H1 (cell line): ENCODE data around the gene KIR2DL3. TPM values are rescaled to one million over a fixed set of nuclear protein-coding genes. Genes with fewer than 3 reads are reported as not detected.

ENCODE experiments used
- CTCF ChIA-PET: fragments of 300-600 bp; sonication (Branson Sonifier 250); formaldehyde crosslinking; loops from one replicate; lab custom pipeline; 2021; ENCODE audit not compliant: partially characterized antibody; lab: Charles Lee
- POLR2A ChIA-PET: fragments of 300-600 bp; sonication (Branson Sonifier 250); formaldehyde crosslinking; loops from one replicate; lab custom pipeline; 2021; ENCODE audit warnings: inconsistent platforms; ENCODE audit not compliant: partially characterized antibody; lab: Charles Lee
- DNase-seq, 2 experiments: peaks; one replicate each; pipeline versions ENCODE4 v3.0.0 to v3.0.0-alpha.2; 2010 to 2022; ENCODE audit warnings: low spot score in 2 of 2, low read depth in 1 of 2, mixed read lengths in 1 of 2
- FAIRE-seq: peaks from 2 replicates; lab custom pipeline; 2011; peaks lifted over from hg19 to GRCh38; lab: Jason Lieb, UNC
- H2AFZ ChIP-seq: 2 replicates; pipeline ENCODE4 v1.8.1; 2012; ENCODE audit warnings: low read length, inconsistent platforms
- H2AK5ac ChIP-seq: 2 replicates; pipeline ENCODE4 v1.6.1; 2013; ENCODE audit warnings: low read depth, low read length
- H2BK120ac ChIP-seq: replicated peaks from 2 replicates; pipeline ENCODE3; 2013; ENCODE audit warnings: low read depth, low read length, inconsistent platforms
- H2BK12ac ChIP-seq: 2 replicates; pipeline ENCODE4 v1.6.1; 2013; ENCODE audit warnings: low read depth, low read length
- H2BK15ac ChIP-seq: 2 replicates; pipeline ENCODE4 v1.6.1; 2013; ENCODE audit warnings: low read length
- H2BK20ac ChIP-seq: 2 replicates; pipeline ENCODE4 v1.6.1; 2013; ENCODE audit warnings: low read length
- H2BK5ac ChIP-seq: 2 replicates; pipeline ENCODE4 v1.6.1; 2013; ENCODE audit warnings: low read depth, low read length
- H3K14ac ChIP-seq: 2 replicates; pipeline ENCODE4 v1.6.1; 2013; ENCODE audit warnings: inconsistent platforms; ENCODE audit not compliant: insufficient read length
- H3K18ac ChIP-seq: 2 replicates; pipeline ENCODE4 v1.6.1; 2013; ENCODE audit warnings: low read length; ENCODE audit errors: extremely low read depth
- H3K23ac ChIP-seq: 2 replicates; pipeline ENCODE4 v1.6.1; 2013; ENCODE audit warnings: inconsistent platforms; ENCODE audit not compliant: insufficient read length
- H3K23me2 ChIP-seq: 2 replicates; pipeline ENCODE4 v1.6.1; 2013; ENCODE audit warnings: low read depth, low read length
- H3K27ac ChIP-seq: 2 replicates; pipeline ENCODE4 v1.6.1; 2011; ENCODE audit warnings: low read depth, low read length, inconsistent platforms
- H3K27me3 ChIP-seq, 4 experiments: replicated peaks in 1 of 4; 1 replicate in 1 of 4; 2 replicates in 3 of 4; pipeline versions ENCODE4 v1.6.1 to v1.8.1; 2011 to 2013; ENCODE audit warnings: low read length in 3 of 4, mild to moderate bottlenecking in 3 of 4, inconsistent platforms in 2 of 4, mixed read lengths in 2 of 4, moderate library complexity in 1 of 4; ENCODE audit not compliant: control insufficient read depth in 3 of 4, insufficient read depth in 3 of 4; ENCODE audit errors: extremely low read depth in 1 of 4
- H3K36me3 ChIP-seq, 4 experiments: 2 replicates each; pipeline versions ENCODE4 v1.6.1 to v1.8.1; 2011 to 2013; ENCODE audit warnings: mild to moderate bottlenecking in 4 of 4, low read length in 3 of 4, moderate library complexity in 2 of 4, control low read depth in 1 of 4, inconsistent platforms in 1 of 4; ENCODE audit not compliant: insufficient read depth in 4 of 4, control insufficient read depth in 2 of 4
- H3K4ac ChIP-seq: replicated peaks from 2 replicates; pipeline ENCODE3; 2013; ENCODE audit warnings: low read length, low read depth, mixed read lengths, inconsistent platforms; ENCODE audit not compliant: insufficient read length
- H3K4me1 ChIP-seq, 4 experiments: replicated peaks in 1 of 4; 1 replicate in 1 of 4; 2 replicates in 3 of 4; pipeline versions ENCODE4 v1.6.1 to v1.8.1; 2011 to 2013; ENCODE audit warnings: low read length in 3 of 4, inconsistent platforms in 2 of 4, mixed read lengths in 1 of 4; ENCODE audit not compliant: insufficient read depth in 4 of 4, control insufficient read depth in 3 of 4
- H3K4me2 ChIP-seq, 2 experiments: 2 replicates each; pipeline versions ENCODE4 v1.6.1 to v1.8.1; 2011 to 2013; ENCODE audit warnings: low read depth in 2 of 2, low read length in 2 of 2, control low read depth in 1 of 2, inconsistent platforms in 1 of 2, mild to moderate bottlenecking in 1 of 2; ENCODE audit not compliant: insufficient read depth in 1 of 2
- H3K4me3 ChIP-seq, 4 experiments: fragments of 200-600, 300-600 bp in 1 of 4; sonication (generic), shearing (Covaris generic), sonication (Bioruptor Twin) in 1 of 4; 2 replicates each; pipeline versions ENCODE4 v1.5.1 to v1.8.1; 2011 to 2016; ENCODE audit warnings: low read length in 4 of 4, low read depth in 3 of 4, control low read depth in 2 of 4, inconsistent platforms in 2 of 4, mild to moderate bottlenecking in 2 of 4, mixed read lengths in 1 of 4, moderate library complexity in 1 of 4; ENCODE audit not compliant: insufficient read depth in 2 of 4; ENCODE audit errors: extremely low read depth in 1 of 4
- H3K56ac ChIP-seq: replicated peaks from 2 replicates; pipeline ENCODE3; 2013; ENCODE audit warnings: low read depth, mild to moderate bottlenecking, mixed read lengths, low read length, inconsistent platforms; ENCODE audit not compliant: insufficient read length
- H3K79me1 ChIP-seq: 2 replicates; pipeline ENCODE4 v1.6.1; 2013; ENCODE audit warnings: low read depth, low read length, control low read depth
- H3K79me2 ChIP-seq, 2 experiments: 2 replicates each; pipeline versions ENCODE4 v1.6.1 to v1.8.1; 2012 to 2013; ENCODE audit warnings: low read length in 2 of 2, mild to moderate bottlenecking in 2 of 2, inconsistent platforms in 1 of 2; ENCODE audit not compliant: insufficient read depth in 2 of 2, control insufficient read depth in 1 of 2
- H3K9ac ChIP-seq, 4 experiments: replicated peaks in 1 of 4; 1 replicate in 1 of 4; 2 replicates in 3 of 4; pipeline versions ENCODE4 v1.6.1 to v1.8.1; 2011 to 2013; ENCODE audit warnings: low read depth in 3 of 4, low read length in 3 of 4, control low read depth in 2 of 4, mild to moderate bottlenecking in 2 of 4, moderate library complexity in 2 of 4, inconsistent platforms in 1 of 4; ENCODE audit errors: extremely low read depth in 1 of 4
- H3K9me3 ChIP-seq, 2 experiments: 2 replicates each; pipeline versions ENCODE4 v1.6.1 to v1.8.1; 2012 to 2013; ENCODE audit warnings: mild to moderate bottlenecking in 2 of 2, moderate library complexity in 2 of 2, control low read depth in 1 of 2, inconsistent platforms in 1 of 2, low read depth in 1 of 2, low read length in 1 of 2, mixed read lengths in 1 of 2; ENCODE audit not compliant: insufficient read depth in 2 of 2
- H4K20me1 ChIP-seq, 2 experiments: replicated peaks in 1 of 2; 2 replicates each; pipeline versions ENCODE3 to v1.8.1; 2011 to 2013; ENCODE audit warnings: inconsistent platforms in 2 of 2, low read length in 2 of 2, mild to moderate bottlenecking in 1 of 2; ENCODE audit not compliant: insufficient read depth in 2 of 2, control insufficient read depth in 1 of 2
- H4K5ac ChIP-seq: 2 replicates; pipeline ENCODE4 v1.6.1; 2013; ENCODE audit warnings: low read length, low read depth, mixed read lengths, inconsistent platforms; ENCODE audit not compliant: insufficient read length
- H4K8ac ChIP-seq: 2 replicates; pipeline ENCODE4 v1.8.0; 2013; ENCODE audit warnings: mild to moderate bottlenecking, moderate library complexity, low read length, inconsistent platforms; ENCODE audit not compliant: insufficient read depth; ENCODE audit errors: extremely low read depth
- H4K91ac ChIP-seq: replicated peaks from 2 replicates; pipeline ENCODE3; 2013; ENCODE audit warnings: low read length, mixed read lengths, inconsistent platforms; ENCODE audit not compliant: insufficient read length
- BCL11A ChIP-seq, 2 experiments: IDR thresholded peaks; one replicate each; pipeline ENCODE4 v1.6.1; 2011; ENCODE audit warnings: low read depth in 2 of 2, low read length in 2 of 2, mild to moderate bottlenecking in 2 of 2
- BRCA1 ChIP-seq: IDR thresholded peaks from 2 replicates; pipeline ENCODE4 v1.6.1; 2012; ENCODE audit warnings: low read depth, low read length, improper control_type of control experiment
- EP300 ChIP-seq, 2 experiments: IDR thresholded peaks; 1 replicate in 1 of 2; 2 replicates in 1 of 2; pipeline ENCODE4 v1.6.1; 2011 to 2012; ENCODE audit warnings: low read depth in 2 of 2, low read length in 2 of 2, mild to moderate bottlenecking in 2 of 2, borderline replicate concordance in 1 of 2, inconsistent platforms in 1 of 2, moderate library complexity in 1 of 2
- HDAC2 ChIP-seq, 2 experiments: fragments of 300-600 bp in 1 of 2; sonication (generic) in 1 of 2; IDR thresholded peaks; 2 replicates each; pipeline ENCODE4 v1.6.1; 2011 to 2012; ENCODE audit warnings: low read depth in 2 of 2, low read length in 2 of 2, mild to moderate bottlenecking in 2 of 2, moderate library complexity in 2 of 2, borderline replicate concordance in 1 of 2, inconsistent platforms in 1 of 2
- KDM1A ChIP-seq: fragments of 200-600, 300-600 bp; sonication (generic); IDR thresholded peaks from 2 replicates; pipeline ENCODE4 v1.7.1; 2016; ENCODE audit warnings: mild to moderate bottlenecking, low read length, borderline replicate concordance
- SIN3A ChIP-seq, 2 experiments: IDR thresholded peaks in 1 of 2; conservative IDR thresholded peaks in 1 of 2; 2 replicates each; pipeline ENCODE4 v1.6.1; 2011 to 2012; ENCODE audit warnings: low read length in 2 of 2, improper control_type of control experiment in 1 of 2, low read depth in 1 of 2, mild to moderate bottlenecking in 1 of 2
- WGBS, 2 experiments: shearing (Covaris generic) in 1 of 2; methylation state at CpG; one replicate each; pipeline versions ENCODE4 v1.1.6 to v1.1.7; 2013 to 2015; ENCODE audit warnings: low lambda C conversion rate in 2 of 2, mixed read lengths in 2 of 2, inconsistent platforms in 1 of 2, low coverage in 1 of 2, missing lambda C conversion rate in 1 of 2; ENCODE audit not compliant: insufficient replicate concordance in 2 of 2, insufficient coverage in 1 of 2, insufficient read length in 1 of 2; ENCODE audit errors: extremely low coverage in 1 of 2, missing lambda C conversion rate in 1 of 2; 5-methylcytosine and 5-hydroxymethylcytosine counted together
- polyA plus RNA-seq, 7 experiments: library from polyadenylated mRNA; depleted of rRNA in 3 of 7; stranded (reverse) in 5 of 7; unstranded in 2 of 7; fragments of >200 nt in 5 of 7; fragments of 200-250 nt in 2 of 7; gene quantifications; 1 replicate in 5 of 7; 2 replicates in 1 of 7; 4 replicates in 1 of 7; pipeline versions ENCODE4 v1.2.1 to v1.2.3, GENCODE V29; 2011 to 2013; ENCODE audit warnings: missing spikeins in 2 of 7, mixed read lengths in 2 of 7
- total RNA-seq: library from RNA; stranded (reverse); fragmentation: NEBNext Ultra II Directional; extraction: Animal tissue kit (Norgen Biotek cat#: 25700); gene quantifications from 2 replicates; pipeline ENCODE4 v1.2.1, GENCODE V29; 2021
- TF ChIP-seq, protein P1 (sequence below): IDR thresholded peaks from 2 replicates; pipeline ENCODE4 v1.6.1; 2011; ENCODE audit warnings: low read depth, mild to moderate bottlenecking, low read length; ENCODE audit not compliant: insufficient read depth
- TF ChIP-seq, protein P2 (sequence below): IDR thresholded peaks from 2 replicates; pipeline ENCODE4 v1.6.1; 2012; ENCODE audit warnings: inconsistent platforms
- TF ChIP-seq, protein P3 (sequence below): IDR thresholded peaks from 2 replicates; pipeline ENCODE4 v1.6.1; 2012; ENCODE audit warnings: low read length, inconsistent platforms

KIR2DL3 gene
- total and polyA plus RNA-seq, 2 of the 8 experiments (the other 6 are each of a cell fraction or from before 2014, with no cell fraction given), result not detected

DNA sequence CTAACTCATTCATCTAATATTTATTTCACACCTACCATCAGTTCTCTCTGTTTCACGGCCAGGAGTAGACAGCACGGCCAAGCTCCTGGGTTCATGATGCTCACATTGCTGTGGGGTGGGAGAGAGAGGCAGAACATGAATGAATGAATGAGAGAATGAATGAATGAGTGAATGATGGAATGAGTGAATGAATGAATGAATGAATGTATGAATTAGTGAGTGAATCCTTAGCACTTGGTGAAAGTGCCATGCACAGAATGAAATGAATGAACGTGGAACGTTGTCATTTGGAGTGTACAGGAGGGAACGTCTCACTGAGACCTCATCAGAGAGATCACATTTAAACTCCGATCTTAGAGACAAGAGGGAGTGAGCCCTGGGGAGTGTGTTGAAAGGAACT is 53.2 kb downstream of the KIR2DL3 start:
- CTCF ChIA-PET, result no interaction called here
- H4K8ac ChIP-seq, result no peak overlapping the region

More for the DNA sequence above, 53.2 kb downstream of the KIR2DL3 start:
- no peak overlapping the region for H3K14ac ChIP-seq
- H3K79me2 ChIP-seq, result no peaks in the 10 kb centered on the region
- H3K23me2 ChIP-seq, result no peaks in the 10 kb centered on the region
- H4K91ac ChIP-seq, result no peak overlapping the region
- H2BK20ac ChIP-seq, result no peak overlapping the region
- H3K9ac ChIP-seq, result no peak overlapping the region
- no peaks in the 10 kb centered on the region for H3K79me1 ChIP-seq
- DNase-seq (no peak), FAIRE-seq (no peak)
- no peak overlapping the region for H4K5ac ChIP-seq
- no peak overlapping the region for H3K4ac ChIP-seq
- no peak overlapping the region for H3K4me3 ChIP-seq
- H3K23ac ChIP-seq, result no peak overlapping the region
- no peaks in the 10 kb centered on the region for H4K20me1 ChIP-seq
- H3K27me3 ChIP-seq, result no peaks in the 10 kb centered on the region
- POLR2A ChIA-PET, result no interaction called here
- H3K4me2 ChIP-seq, result no peak overlapping the region
- H3K4me1 ChIP-seq, result no peaks in the 10 kb centered on the region
- TF ChIP-seq BCL11A (IDR thresholded peaks at IDR 0.05; ENCODE audit: low read depth in 2 of 2, low read length in 2 of 2) (no peak), KDM1A (no peak), HDAC2 (IDR thresholded peaks at IDR 0.05; ENCODE audit: borderline replicate concordance in 1 of 2, low read depth in 2 of 2, low read length in 2 of 2) (no peak), BRCA1 (no peak), SIN3A (conservative IDR thresholded peaks at IDR 0.05 in 1 of 2, IDR thresholded peaks at IDR 0.05 in 1 of 2; ENCODE audit: low read depth in 1 of 2, low read length in 2 of 2) (no peak), EP300 (IDR thresholded peaks at IDR 0.05; ENCODE audit: borderline replicate concordance in 1 of 2, low read depth in 2 of 2, low read length in 2 of 2) (no peak)
- TF ChIP-seq, protein P1, sequence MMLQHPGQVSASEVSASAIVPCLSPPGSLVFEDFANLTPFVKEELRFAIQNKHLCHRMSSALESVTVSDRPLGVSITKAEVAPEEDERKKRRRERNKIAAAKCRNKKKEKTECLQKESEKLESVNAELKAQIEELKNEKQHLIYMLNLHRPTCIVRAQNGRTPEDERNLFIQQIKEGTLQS, result no peak
- TF ChIP-seq, protein P2, sequence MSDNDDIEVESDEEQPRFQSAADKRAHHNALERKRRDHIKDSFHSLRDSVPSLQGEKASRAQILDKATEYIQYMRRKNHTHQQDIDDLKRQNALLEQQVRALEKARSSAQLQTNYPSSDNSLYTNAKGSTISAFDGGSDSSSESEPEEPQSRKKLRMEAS, result no peak
- TF ChIP-seq, protein P3, sequence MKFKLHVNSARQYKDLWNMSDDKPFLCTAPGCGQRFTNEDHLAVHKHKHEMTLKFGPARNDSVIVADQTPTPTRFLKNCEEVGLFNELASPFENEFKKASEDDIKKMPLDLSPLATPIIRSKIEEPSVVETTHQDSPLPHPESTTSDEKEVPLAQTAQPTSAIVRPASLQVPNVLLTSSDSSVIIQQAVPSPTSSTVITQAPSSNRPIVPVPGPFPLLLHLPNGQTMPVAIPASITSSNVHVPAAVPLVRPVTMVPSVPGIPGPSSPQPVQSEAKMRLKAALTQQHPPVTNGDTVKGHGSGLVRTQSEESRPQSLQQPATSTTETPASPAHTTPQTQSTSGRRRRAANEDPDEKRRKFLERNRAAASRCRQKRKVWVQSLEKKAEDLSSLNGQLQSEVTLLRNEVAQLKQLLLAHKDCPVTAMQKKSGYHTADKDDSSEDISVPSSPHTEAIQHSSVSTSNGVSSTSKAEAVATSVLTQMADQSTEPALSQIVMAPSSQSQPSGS, result no peak
- H2BK5ac ChIP-seq, result no peak overlapping the region
- no peak overlapping the region for H2AFZ ChIP-seq
- no peak overlapping the region for H2AK5ac ChIP-seq
- no peak overlapping the region for H3K18ac ChIP-seq
- peaks cover 55 to 68% of the 10 kb centered on the region in 2 experiments for H3K9me3 ChIP-seq
- H2BK12ac ChIP-seq, result no peak overlapping the region
- no peaks in the 10 kb centered on the region for H3K36me3 ChIP-seq
- WGBS, 2 experiments, result 78% methylated on average over 6 of the region's 6 CpGs; no CpG with 5 or more reads in 1 of the 2 experiments
- no peak overlapping the region for H3K56ac ChIP-seq
- H3K27ac ChIP-seq, result no peak overlapping the region
- H2BK15ac ChIP-seq, result no peak overlapping the region
- H2BK120ac ChIP-seq, result no peak overlapping the region
